Pancreas (tissue), 10 donors: ENCODE results near the gene MAD1L1. TPM values are rescaled to one million over a fixed set of nuclear protein-coding genes. Genes with fewer than 3 reads are reported as not detected.

Source experiments
- ATAC-seq, 4 donors: fragments of 200-7000 bp; cut with Tn5 transposase; one replicate each; pipeline versions ENCODE4 v1.8.0 to v1.9.1; 2020; ENCODE audit warnings: mild to moderate bottlenecking in 4 of 4, moderate library complexity in 4 of 4
- DNase-seq, 6 donors: peaks; one replicate each; pipeline ENCODE4 v3.0.0-alpha.2; 2020
- FAIRE-seq: peaks from 2 replicates; lab custom pipeline; 2012; peaks lifted over from hg19 to GRCh38; lab: Jason Lieb, UNC
- H3K27ac ChIP-seq, 4 donors: fragments of 200-600 bp; sonication (generic); 1 replicate in 3 of 4; 2 replicates in 1 of 4; pipeline versions ENCODE4 v1.5.0 to v1.8.0; 2020
- H3K27me3 ChIP-seq, 4 donors: fragments of 200-600 bp; one replicate each; pipeline ENCODE4 v1.8.0; 2021
- H3K36me3 ChIP-seq, 3 donors: fragments of 200-600 bp; sonication (generic) in 1 of 3; one replicate each; pipeline versions ENCODE4 v1.5.0 to v1.8.0; 2020 to 2021
- H3K4me1 ChIP-seq, 3 donors: fragments of 200-600 bp; one replicate each; pipeline ENCODE4 v1.8.0; 2021
- H3K4me3 ChIP-seq, 4 donors: fragments of 200-600 bp; sonication (generic) in 2 of 4; one replicate each; pipeline versions ENCODE4 v1.5.0 to v1.8.0; 2020 to 2021
- H3K9me3 ChIP-seq, 4 donors: fragments of 200-600 bp; one replicate each; pipeline ENCODE4 v1.8.0; 2021
- WGBS, 2 donors: extraction: QIAGEN DNeasy Blood & Tissue Kit; methylation state at CpG; one replicate each; pipeline ENCODE4 v1.1.7; 2013; 5-methylcytosine and 5-hydroxymethylcytosine counted together
- intact Hi-C, 3 donors: fragments of 100-400 bp; cut with DNase I; formaldehyde crosslinking; loops; one replicate each; pipeline versions ENCODE4 v1.11.1 to v1.14.2; 2022
- polyA plus RNA-seq, 2 donors: library from polyadenylated mRNA; stranded (reverse); fragments of 200-250 nt; gene quantifications; one replicate each; pipeline ENCODE4 v1.2.3, GENCODE V29; 2013
- total RNA-seq, 6 donors: library from RNA; stranded (reverse); fragmentation: NEBNext Ultra II Directional in 4 of 6; extraction: Animal tissue kit (Norgen Biotek cat#: 25700) in 4 of 6; gene quantifications; one replicate each; pipeline versions ENCODE4 v1.2.1 to v1.2.4, GENCODE V29; 2021 to 2023
- TF ChIP-seq, protein P1 (sequence below), 4 donors: fragments of 200-600 bp; sonication (generic) in 3 of 4; IDR thresholded peaks; one replicate each; pipeline versions ENCODE4 v1.5.0 to v1.8.0; 2021; ENCODE audit warnings: antibody characterized with exemption in 4 of 4
- donor health status: healthy with polysubstance abuse.
- donor health status: DM: no; HTN: no; CAD: no; lungs with moderate emphysema.
- donor health status: DM: no; HTN: no; CAD: no.
- donor health status: control.
- donor health status: control.
- donor health status: Bipolar disorder and iron deficiency.
- donor health status: DM: yes; HTN: yes; CAD: no.
- donor health status: DM: no; HTN: no; CAD: no.
- donor health status: DM: no; HTN: no; CAD: no.
- donor health status: DM: yes; HTN: yes; CAD: no.

The MAD1L1 gene
- total and polyA plus RNA-seq, 8 donors, result 9.8 to 28.2 (median 11.9) TPM

DNA sequence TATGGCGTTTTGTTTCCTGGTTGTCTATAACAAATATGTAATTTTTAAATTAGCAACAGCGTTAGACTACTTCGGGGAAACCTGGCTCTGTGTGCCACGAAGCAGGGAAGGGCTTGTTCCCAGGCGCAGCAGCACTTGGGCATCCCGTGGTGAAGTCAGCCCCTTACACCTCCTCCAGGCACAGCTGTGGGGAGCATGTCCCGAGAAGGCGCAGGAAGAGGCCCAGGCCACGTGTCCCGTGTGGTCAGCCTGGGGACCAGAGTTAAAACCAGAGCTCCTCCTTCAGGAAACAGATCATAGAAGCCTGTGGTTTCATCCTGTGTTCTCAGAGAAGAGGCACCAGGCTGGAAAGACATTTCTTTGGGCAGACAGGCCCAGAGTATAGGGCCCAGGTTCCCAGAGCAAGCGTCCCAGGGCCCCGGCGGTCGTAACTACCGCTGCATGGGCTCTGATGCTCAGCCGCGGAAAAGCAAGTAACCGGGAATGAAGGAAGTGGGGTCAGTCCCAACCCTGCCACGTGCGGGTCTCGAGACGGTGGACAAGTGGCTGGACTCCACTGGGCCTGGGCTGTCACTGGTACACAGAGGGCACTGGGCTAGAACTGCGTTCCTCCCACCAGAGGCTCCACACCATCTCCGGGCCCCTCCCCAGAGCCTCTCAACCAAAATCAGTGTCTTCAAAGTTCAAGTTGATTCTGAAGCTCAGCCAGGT lies 16.4 kb upstream of the MAD1L1 start:
- no peaks in the 10 kb centered on the region for H3K4me1 ChIP-seq
- 53 to 60% methylated on average over 24 of the region's 24 CpGs for WGBS, 2 donors
- no peak overlapping the region for H3K4me3 ChIP-seq
- TF ChIP-seq, protein P1, sequence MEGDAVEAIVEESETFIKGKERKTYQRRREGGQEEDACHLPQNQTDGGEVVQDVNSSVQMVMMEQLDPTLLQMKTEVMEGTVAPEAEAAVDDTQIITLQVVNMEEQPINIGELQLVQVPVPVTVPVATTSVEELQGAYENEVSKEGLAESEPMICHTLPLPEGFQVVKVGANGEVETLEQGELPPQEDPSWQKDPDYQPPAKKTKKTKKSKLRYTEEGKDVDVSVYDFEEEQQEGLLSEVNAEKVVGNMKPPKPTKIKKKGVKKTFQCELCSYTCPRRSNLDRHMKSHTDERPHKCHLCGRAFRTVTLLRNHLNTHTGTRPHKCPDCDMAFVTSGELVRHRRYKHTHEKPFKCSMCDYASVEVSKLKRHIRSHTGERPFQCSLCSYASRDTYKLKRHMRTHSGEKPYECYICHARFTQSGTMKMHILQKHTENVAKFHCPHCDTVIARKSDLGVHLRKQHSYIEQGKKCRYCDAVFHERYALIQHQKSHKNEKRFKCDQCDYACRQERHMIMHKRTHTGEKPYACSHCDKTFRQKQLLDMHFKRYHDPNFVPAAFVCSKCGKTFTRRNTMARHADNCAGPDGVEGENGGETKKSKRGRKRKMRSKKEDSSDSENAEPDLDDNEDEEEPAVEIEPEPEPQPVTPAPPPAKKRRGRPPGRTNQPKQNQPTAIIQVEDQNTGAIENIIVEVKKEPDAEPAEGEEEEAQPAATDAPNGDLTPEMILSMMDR (IDR thresholded peaks at IDR 0.05), result no peak
- no peaks in the 10 kb centered on the region for H3K36me3 ChIP-seq
- intact Hi-C loops, result no loop called here
- H3K27ac ChIP-seq, result peak overlapping the region in 2 of 4 donors; percentile 33 to 39
- no peak for FAIRE-seq
- ATAC-seq, result peak in 3 of 4 donors; percentile 41 to 85 (median 75)
- no peaks in the 10 kb centered on the region for H3K27me3 ChIP-seq
- peak in 1 of 6 donors; percentile 56 for DNase-seq
- H3K9me3 ChIP-seq, result no peaks in the 10 kb centered on the region

DNA sequence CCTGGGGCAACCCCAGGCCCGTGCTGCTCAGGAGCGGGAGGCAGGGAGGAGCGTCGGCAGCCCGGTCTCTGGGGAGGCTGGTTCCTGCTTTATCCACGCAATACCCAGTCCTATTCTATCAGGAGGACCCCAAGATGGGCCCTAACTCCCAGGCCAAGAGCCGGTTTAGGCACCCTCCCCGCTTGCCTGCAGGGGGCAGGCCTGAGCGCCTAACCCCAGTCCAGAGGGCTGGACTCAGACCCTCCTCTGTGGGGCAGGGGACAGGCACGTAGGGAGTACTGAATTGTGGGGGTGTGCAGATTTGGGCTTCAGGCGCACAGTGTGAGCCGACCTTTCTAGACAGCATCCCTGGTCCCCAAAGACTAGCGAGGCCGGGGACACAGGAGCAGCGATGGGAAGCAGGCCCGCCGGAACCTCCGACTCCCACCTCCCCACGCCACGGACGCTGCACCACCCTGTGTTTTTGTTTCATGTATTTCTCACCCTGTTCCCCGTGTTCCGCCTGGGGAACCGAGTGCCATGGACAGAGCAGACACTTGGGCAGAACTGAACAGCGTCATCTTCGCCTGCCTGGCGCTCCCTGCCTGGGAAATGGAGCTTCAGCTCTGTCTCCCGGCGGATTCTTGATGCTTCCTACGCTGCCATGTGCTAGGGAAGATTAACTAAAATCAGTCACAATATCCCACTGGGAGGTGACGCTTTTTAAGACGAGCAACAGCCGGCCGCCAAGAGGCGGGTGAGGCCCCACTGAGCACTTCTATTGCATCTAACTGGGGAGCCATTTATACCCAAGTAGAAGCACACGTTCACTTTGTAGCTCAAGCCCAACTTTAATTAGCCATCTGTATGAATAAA lies 14.6 kb upstream of the MAD1L1 start:
- TF ChIP-seq, protein P1 (IDR thresholded peaks at IDR 0.05), result peak in 2 of 4 donors; percentile 40 to 48
- no peaks in the 10 kb centered on the region for H3K27me3 ChIP-seq
- H3K36me3 ChIP-seq, result no peaks in the 10 kb centered on the region
- intact Hi-C loops, result no loop called here
- H3K4me1 ChIP-seq, result peaks cover 0 to 4% (median 0%) of the 10 kb centered on the region in 3 donors
- no peak overlapping the region for H3K4me3 ChIP-seq
- 59 to 66% methylated on average over 35 of the region's 36 CpGs for WGBS, 2 donors
- H3K9me3 ChIP-seq, result no peaks in the 10 kb centered on the region
- no peak overlapping the region for H3K27ac ChIP-seq
- ATAC-seq (peak in 3 of 4 donors; percentile 28 to 43 (median 33)), DNase-seq (peak in 1 of 6 donors; percentile 51), FAIRE-seq (no peak)

DNA sequence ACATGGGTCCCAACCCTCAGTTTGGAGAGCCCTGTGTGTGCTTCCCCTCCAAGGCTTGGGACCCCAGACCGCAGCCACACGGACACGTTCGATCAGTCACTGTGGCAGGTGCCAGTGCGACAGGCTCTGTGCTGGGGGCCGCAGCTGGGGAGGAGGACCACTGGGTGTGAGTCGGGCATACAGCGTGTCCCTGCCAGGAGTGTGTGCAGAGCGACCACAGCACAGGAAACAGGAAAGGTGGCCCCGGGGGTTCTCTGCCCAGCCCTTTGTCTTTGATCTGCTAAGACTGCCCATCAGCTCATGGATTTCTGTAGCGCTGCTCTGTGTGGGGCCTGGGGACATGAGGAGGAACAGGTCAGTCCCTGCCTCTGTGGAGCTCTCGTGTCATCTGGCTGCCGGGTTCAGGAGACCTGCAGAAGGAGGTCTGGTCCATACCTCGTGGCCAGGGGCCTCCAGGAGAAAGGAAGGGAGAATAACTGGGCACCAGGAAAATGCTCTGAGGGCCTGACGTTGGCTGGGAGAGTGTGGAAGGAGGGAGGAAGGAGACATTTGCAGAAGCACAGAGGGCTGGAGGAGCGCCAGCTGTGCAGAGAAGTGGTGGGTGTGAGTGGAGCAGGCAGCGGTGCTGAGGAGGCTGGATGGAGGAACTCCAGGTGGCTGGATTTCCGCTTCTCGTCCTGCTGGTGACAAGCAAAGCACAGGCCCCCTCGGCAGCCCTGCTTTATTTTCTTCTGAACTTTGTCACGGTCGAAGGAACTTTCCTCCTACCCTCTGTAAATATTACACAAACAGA lies 13.3 kb upstream of the MAD1L1 start:
- H3K4me1 ChIP-seq, result peaks cover 0 to 7% (median 2%) of the 10 kb centered on the region in 3 donors
- intact Hi-C loops, result no loop called here
- DNase-seq (peak in 1 of 6 donors; percentile 65), ATAC-seq (no peak), FAIRE-seq (no peak)
- H3K9me3 ChIP-seq, result no peaks in the 10 kb centered on the region
- no peak overlapping the region for H3K27ac ChIP-seq
- WGBS, 2 donors, result 74 to 81% methylated on average over 22 of the region's 22 CpGs
- TF ChIP-seq, protein P1 (IDR thresholded peaks at IDR 0.05), result no peak
- no peaks in the 10 kb centered on the region for H3K36me3 ChIP-seq
- no peaks in the 10 kb centered on the region for H3K27me3 ChIP-seq
- no peak overlapping the region for H3K4me3 ChIP-seq

DNA sequence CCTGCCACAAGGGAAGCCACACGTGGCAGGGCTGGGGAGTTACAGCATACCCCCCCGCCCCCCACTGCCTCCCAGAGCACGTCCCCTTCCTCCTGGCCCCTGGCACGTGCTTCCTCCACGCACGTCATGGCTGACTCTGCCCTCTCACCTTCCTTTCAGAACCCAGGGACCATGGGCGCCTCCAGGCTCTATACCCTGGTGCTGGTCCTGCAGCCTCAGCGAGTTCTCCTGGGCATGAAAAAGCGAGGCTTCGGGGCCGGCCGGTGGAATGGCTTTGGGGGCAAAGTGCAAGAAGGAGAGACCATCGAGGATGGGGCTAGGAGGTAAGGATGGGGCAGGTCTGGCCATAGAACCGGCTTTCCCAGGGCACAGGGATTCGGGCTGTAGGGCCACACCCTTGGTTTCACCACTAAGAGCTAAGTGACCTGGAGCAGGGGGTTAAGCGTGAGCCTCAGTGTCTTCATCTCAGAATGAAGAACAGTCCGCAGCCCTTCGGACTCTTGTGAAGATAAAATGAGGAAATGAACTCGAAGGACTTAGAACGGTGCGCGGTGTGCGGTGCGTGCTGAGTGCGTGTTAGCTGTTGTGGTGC lies 11.8 kb upstream of the MAD1L1 start:
- Histone ChIP-seq H3K9me3 (no peaks in the 10 kb centered on the region), H3K27me3 (no peaks in the 10 kb centered on the region), H3K36me3 (no peaks in the 10 kb centered on the region), H3K4me1 (peaks cover 0 to 10% (median 7%) of the 10 kb centered on the region in 3 donors), H3K27ac (no peak overlapping the region), H3K4me3 (no peak overlapping the region)
- ATAC-seq (no peak), DNase-seq (peak in 1 of 6 donors; percentile 52), FAIRE-seq (no peak)
- TF ChIP-seq, protein P1 (IDR thresholded peaks at IDR 0.05), result no peak
- WGBS, 2 donors, result 77 to 82% methylated on average over 25 of the region's 25 CpGs
- intact Hi-C loops, result no loop called here
